Uterus (tissue), 4 donors: ENCODE measurements around the gene TEX264. TPM values are rescaled to one million over a fixed set of nuclear protein-coding genes. Genes with fewer than 3 reads are reported as not detected.

Experiments
- DNase-seq, 2 donors: peaks; one replicate each; pipeline ENCODE4 v3.0.0-alpha.2; 2019 to 2020
- H3K27ac ChIP-seq, 2 donors: fragments of 200-600 bp; sonication (generic); 1 replicate in 1 of 2; 2 replicates in 1 of 2; pipeline ENCODE4 v1.5.1; 2016 to 2018
- H3K27me3 ChIP-seq, 2 donors: fragments of 200-600 bp; sonication (generic); one replicate each; pipeline ENCODE4 v1.5.1; 2018 to 2019; ENCODE audit warnings: control low read depth in 1 of 2
- H3K36me3 ChIP-seq, 2 donors: fragments of 200-600 bp; sonication (generic); one replicate each; pipeline ENCODE4 v1.5.1; 2019; ENCODE audit warnings: control low read depth in 1 of 2
- H3K4me1 ChIP-seq, 2 donors: fragments of 200-600 bp; sonication (generic); one replicate each; pipeline ENCODE4 v1.5.1; 2018 to 2019; ENCODE audit warnings: control low read depth in 1 of 2
- H3K4me3 ChIP-seq, 2 donors: fragments of 200-600 bp; sonication (generic); 1 replicate in 1 of 2; 2 replicates in 1 of 2; pipeline ENCODE4 v1.5.1; 2018 to 2019; ENCODE audit warnings: mild to moderate bottlenecking in 1 of 2
- H3K9me3 ChIP-seq, 2 donors: fragments of 200-600 bp; sonication (generic); one replicate each; pipeline ENCODE4 v1.5.1; 2019; ENCODE audit warnings: control low read depth in 1 of 2
- POLR2A ChIP-seq, 2 donors: fragments of 450-650 bp; IDR thresholded peaks; one replicate each; pipeline ENCODE4 v1.6.1; 2016; ENCODE audit warnings: antibody characterized with exemption in 2 of 2, mild to moderate bottlenecking in 1 of 2, moderate library complexity in 1 of 2
- intact Hi-C: fragments of 100-400 bp; cut with DNase I; formaldehyde crosslinking; loops from one replicate; pipeline ENCODE4 v1.15.1; 2023; ENCODE audit warnings: low total_unique reads
- total RNA-seq, 4 donors: library from RNA; depleted of rRNA in 3 of 4; stranded (reverse); fragments of >200 nt in 3 of 4; gene quantifications; one replicate each; pipeline versions ENCODE4 v1.1.0 to v1.2.4, GENCODE V29; 2014 to 2023
- TF ChIP-seq, protein P1 (sequence below), 4 experiments: fragments of 200-600 bp in 2 of 4; fragments of 450-650 bp in 2 of 4; sonication (generic) in 2 of 4; IDR thresholded peaks; one replicate each; pipeline ENCODE4 v1.5.1; 2016 to 2019; ENCODE audit warnings: antibody characterized with exemption in 4 of 4, mild to moderate bottlenecking in 2 of 4, moderate library complexity in 1 of 4
- donor health status: DM: yes; HTN: yes; CAD: no.

Gene TEX264
- total RNA-seq, 4 donors from 2014 or later: 35.3 to 74.8 (median 48.8) TPM

- no peak for DNase-seq
- H3K27me3 ChIP-seq: no peaks in the 10 kb centered on the region
- no peak overlapping the region for H3K4me3 ChIP-seq
- no peaks in the 10 kb centered on the region for H3K9me3 ChIP-seq
- no peaks in the 10 kb centered on the region for H3K36me3 ChIP-seq
- H3K4me1 ChIP-seq: no peaks in the 10 kb centered on the region
- no peak for TF ChIP-seq POLR2A (IDR thresholded peaks at IDR 0.05)
- TF ChIP-seq, protein P1, sequence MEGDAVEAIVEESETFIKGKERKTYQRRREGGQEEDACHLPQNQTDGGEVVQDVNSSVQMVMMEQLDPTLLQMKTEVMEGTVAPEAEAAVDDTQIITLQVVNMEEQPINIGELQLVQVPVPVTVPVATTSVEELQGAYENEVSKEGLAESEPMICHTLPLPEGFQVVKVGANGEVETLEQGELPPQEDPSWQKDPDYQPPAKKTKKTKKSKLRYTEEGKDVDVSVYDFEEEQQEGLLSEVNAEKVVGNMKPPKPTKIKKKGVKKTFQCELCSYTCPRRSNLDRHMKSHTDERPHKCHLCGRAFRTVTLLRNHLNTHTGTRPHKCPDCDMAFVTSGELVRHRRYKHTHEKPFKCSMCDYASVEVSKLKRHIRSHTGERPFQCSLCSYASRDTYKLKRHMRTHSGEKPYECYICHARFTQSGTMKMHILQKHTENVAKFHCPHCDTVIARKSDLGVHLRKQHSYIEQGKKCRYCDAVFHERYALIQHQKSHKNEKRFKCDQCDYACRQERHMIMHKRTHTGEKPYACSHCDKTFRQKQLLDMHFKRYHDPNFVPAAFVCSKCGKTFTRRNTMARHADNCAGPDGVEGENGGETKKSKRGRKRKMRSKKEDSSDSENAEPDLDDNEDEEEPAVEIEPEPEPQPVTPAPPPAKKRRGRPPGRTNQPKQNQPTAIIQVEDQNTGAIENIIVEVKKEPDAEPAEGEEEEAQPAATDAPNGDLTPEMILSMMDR (IDR thresholded peaks at IDR 0.05): no peak
- intact Hi-C loops: no loop called here
- H3K27ac ChIP-seq: no peak overlapping the region
Measured at GRCh38 chr3:51657234-51657633, 13.8 kb upstream of the TEX264 start.

GRCh38 chr3:51659942-51660341 lies 11.1 kb upstream of the TEX264 start:
- no peaks in the 10 kb centered on the region for H3K9me3 ChIP-seq
- H3K27me3 ChIP-seq: no peaks in the 10 kb centered on the region
- no peaks in the 10 kb centered on the region for H3K4me1 ChIP-seq
- H3K4me3 ChIP-seq: no peak overlapping the region
- DNase-seq: no peak
- H3K27ac ChIP-seq: no peak overlapping the region
- no peaks in the 10 kb centered on the region for H3K36me3 ChIP-seq
- TF ChIP-seq POLR2A (IDR thresholded peaks at IDR 0.05): no peak
- TF ChIP-seq, protein P1 (IDR thresholded peaks at IDR 0.05): no peak
- intact Hi-C loops: no loop called here

DNA sequence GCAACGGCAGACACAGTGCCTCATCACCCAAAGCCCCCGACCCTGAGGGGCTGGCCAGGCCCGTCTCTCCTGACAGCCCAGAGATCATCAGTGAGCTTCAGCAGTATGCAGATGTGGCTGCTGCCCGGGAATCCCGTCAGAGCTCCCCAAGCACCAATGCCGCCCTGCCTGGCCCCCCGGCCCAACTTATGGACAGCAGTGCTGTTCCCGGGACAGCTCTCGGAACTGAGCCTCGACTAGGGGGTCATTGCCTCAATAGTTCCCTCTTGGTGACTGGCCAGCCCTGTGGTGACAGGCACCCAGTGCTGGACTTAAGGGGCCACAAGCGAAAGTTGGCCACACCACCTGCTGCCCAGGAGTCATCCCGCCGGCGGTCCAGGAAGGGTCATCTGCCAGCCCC lies 8.6 kb upstream of the TEX264 start:
- no peaks in the 10 kb centered on the region for H3K36me3 ChIP-seq
- intact Hi-C loops: no loop called here

GRCh38 chr3:51668756-51669155 lies 2.3 kb upstream of the TEX264 start:
- Histone ChIP-seq H3K9me3 (no peaks in the 10 kb centered on the region), H3K4me3 (no peak overlapping the region), H3K36me3 (no peaks in the 10 kb centered on the region), H3K4me1 (peaks cover 6 to 9% of the 10 kb centered on the region in 2 donors), H3K27me3 (no peaks in the 10 kb centered on the region), H3K27ac (no peak overlapping the region)
- intact Hi-C loops: loop anchor here (5.0 kb wide), 1 partner anchor 166 kb away; the partner anchor contains the start of gene DCAF1
- TF ChIP-seq POLR2A (IDR thresholded peaks at IDR 0.05): no peak
- TF ChIP-seq, protein P1 (IDR thresholded peaks at IDR 0.05): no peak
- no peak for DNase-seq

More for the DNA sequence above, 8.6 kb upstream of the TEX264 start:
- TF ChIP-seq, protein P1 (IDR thresholded peaks at IDR 0.05): no peak
- TF ChIP-seq POLR2A (IDR thresholded peaks at IDR 0.05): no peak
- Histone ChIP-seq H3K27me3 (no peaks in the 10 kb centered on the region), H3K4me3 (no peak overlapping the region), H3K9me3 (no peaks in the 10 kb centered on the region), H3K4me1 (no peaks in the 10 kb centered on the region), H3K27ac (no peak overlapping the region)
- no peak for DNase-seq

- Histone ChIP-seq H3K4me1 (peaks cover 6 to 9% of the 10 kb centered on the region in 2 donors), H3K27ac (peak overlapping the region in 1 of 2 donors; percentile 14), H3K36me3 (no peaks in the 10 kb centered on the region), H3K27me3 (no peaks in the 10 kb centered on the region), H3K9me3 (no peaks in the 10 kb centered on the region), H3K4me3 (no peak overlapping the region)
- TF ChIP-seq, protein P1 (IDR thresholded peaks at IDR 0.05): peak; percentile 88 to 95 (median 90)
- TF ChIP-seq POLR2A (IDR thresholded peaks at IDR 0.05): no peak
- intact Hi-C loops: loop anchor here (5.0 kb wide), 1 partner anchor 167 kb away; the partner anchor contains the start of gene DCAF1
- DNase-seq: peak; percentile 84
Measured at GRCh38 chr3:51669241-51670052, 1.6 kb upstream of the TEX264 start.
